Measurements from ENCODE around the gene MAN1A1.

The MAN1A1 gene

GRCh38 chr6:119241540-119242309 lies 107.8 kb downstream of the MAN1A1 start:
- DNase-seq (ENCODE audit: extremely low read depth, low read depth) = no peak
- no peak for TF ChIP-seq CTCF (IDR thresholded peaks at IDR 0.05; ENCODE audit: low read depth, low read length, missing control alignments)
- no peak overlapping the region for H3K4me3 ChIP-seq (replicated peaks; ENCODE audit: low read depth, low read length)

GRCh38 chr6:119241111-119241465 lies 108.5 kb downstream of the MAN1A1 start:
- peak; percentile 27 for DNase-seq (ENCODE audit: extremely low read depth, low read depth)
- no peak overlapping the region for H3K4me3 ChIP-seq (replicated peaks; ENCODE audit: low read depth, low read length)
- no peak for TF ChIP-seq CTCF (IDR thresholded peaks at IDR 0.05; ENCODE audit: low read depth, low read length, missing control alignments)

- DNase-seq (ENCODE audit: extremely low read depth, low read depth) = no peak
- no peak for TF ChIP-seq CTCF (IDR thresholded peaks at IDR 0.05; ENCODE audit: low read depth, low read length, missing control alignments)
- H3K4me3 ChIP-seq (replicated peaks; ENCODE audit: low read depth, low read length) = no peak overlapping the region
Measured at GRCh38 chr6:119240257-119241110, 109.1 kb downstream of the MAN1A1 start.

- H3K4me3 ChIP-seq (replicated peaks; ENCODE audit: low read depth, low read length) = no peak overlapping the region
- DNase-seq (ENCODE audit: extremely low read depth, low read depth) = no peak
- TF ChIP-seq CTCF (IDR thresholded peaks at IDR 0.05; ENCODE audit: low read depth, low read length, missing control alignments) = no peak
Measured at GRCh38 chr6:119237177-119237715, 112.3 kb downstream of the MAN1A1 start.

- H3K4me3 ChIP-seq (replicated peaks; ENCODE audit: low read depth, low read length) = no peak overlapping the region
- DNase-seq (ENCODE audit: extremely low read depth, low read depth) = no peak
- TF ChIP-seq CTCF (IDR thresholded peaks at IDR 0.05; ENCODE audit: low read depth, low read length, missing control alignments) = no peak
Measured at GRCh38 chr6:119234941-119235340, 114.6 kb downstream of the MAN1A1 start.

GRCh38 chr6:119234457-119234856 lies 115.1 kb downstream of the MAN1A1 start:
- no peak for DNase-seq (ENCODE audit: extremely low read depth, low read depth)
- no peak for TF ChIP-seq CTCF (IDR thresholded peaks at IDR 0.05; ENCODE audit: low read depth, low read length, missing control alignments)
- no peak overlapping the region for H3K4me3 ChIP-seq (replicated peaks; ENCODE audit: low read depth, low read length)

Measured in HFF-Myc (cell line).